GM21528 (cell line): ENCODE data around the gene PHACTR1.

Experiments used
- ATAC-seq: cut with Tn5 transposase; IDR thresholded peaks from one replicate; pipeline ENCODE4 v1.9.1; 2021; ENCODE audit warnings: mild to moderate bottlenecking, moderate library complexity; ENCODE audit not compliant: unreplicated experiment, low FRiP score

Gene PHACTR1

GRCh38 chr6:13089296-13089994 is 372.9 kb downstream of the PHACTR1 start:
- ATAC-seq, result no peak

DNA sequence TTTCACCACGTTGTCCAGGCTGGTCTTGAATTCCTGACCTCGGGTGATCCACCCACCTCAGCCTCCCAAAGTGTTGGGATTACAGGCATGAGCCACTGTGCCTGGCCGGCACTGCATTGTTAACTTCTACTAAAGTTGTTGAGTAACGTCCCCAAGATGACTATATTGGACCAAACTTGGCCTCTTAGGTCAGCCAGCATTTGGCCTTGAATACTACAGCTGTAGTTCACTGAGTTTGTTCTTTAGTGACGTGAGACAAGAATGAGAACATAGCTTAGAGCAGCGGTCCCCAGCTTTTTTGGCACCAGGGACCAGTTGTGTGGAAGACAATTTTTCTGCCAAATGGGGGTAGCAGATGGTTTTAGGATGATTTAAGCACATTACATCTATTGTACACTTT is 374.6 kb downstream of the PHACTR1 start:
- no peak for ATAC-seq

- ATAC-seq, result no peak
These were observed 378.3 kb downstream of the PHACTR1 start for GRCh38 chr6:13094781-13095425.

DNA sequence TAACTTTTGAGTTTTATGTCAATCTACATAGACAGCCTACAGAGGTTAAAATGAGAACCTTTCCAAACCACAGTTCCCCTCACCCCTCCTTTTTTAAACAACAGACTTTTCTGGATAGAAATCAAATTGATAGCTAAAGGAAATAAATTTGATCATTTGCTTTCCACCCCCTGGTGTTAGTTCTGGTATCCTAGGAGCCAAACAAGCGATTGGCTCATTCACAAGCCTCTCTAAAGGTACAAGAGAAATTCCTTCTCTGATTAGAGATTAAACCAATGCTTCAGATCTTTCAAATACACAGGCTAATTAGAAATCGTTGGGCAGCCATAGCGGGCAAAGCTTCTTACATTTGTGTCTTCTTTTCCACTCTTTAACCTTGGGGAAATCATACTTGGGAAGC is 379.5 kb downstream of the PHACTR1 start:
- ATAC-seq, result no peak

GRCh38 chr6:13097454-13097853 is 380.9 kb downstream of the PHACTR1 start:
- ATAC-seq, result no peak

- ATAC-seq, result no peak
These were observed 381.4 kb downstream of the PHACTR1 start for GRCh38 chr6:13098006-13098405.

DNA sequence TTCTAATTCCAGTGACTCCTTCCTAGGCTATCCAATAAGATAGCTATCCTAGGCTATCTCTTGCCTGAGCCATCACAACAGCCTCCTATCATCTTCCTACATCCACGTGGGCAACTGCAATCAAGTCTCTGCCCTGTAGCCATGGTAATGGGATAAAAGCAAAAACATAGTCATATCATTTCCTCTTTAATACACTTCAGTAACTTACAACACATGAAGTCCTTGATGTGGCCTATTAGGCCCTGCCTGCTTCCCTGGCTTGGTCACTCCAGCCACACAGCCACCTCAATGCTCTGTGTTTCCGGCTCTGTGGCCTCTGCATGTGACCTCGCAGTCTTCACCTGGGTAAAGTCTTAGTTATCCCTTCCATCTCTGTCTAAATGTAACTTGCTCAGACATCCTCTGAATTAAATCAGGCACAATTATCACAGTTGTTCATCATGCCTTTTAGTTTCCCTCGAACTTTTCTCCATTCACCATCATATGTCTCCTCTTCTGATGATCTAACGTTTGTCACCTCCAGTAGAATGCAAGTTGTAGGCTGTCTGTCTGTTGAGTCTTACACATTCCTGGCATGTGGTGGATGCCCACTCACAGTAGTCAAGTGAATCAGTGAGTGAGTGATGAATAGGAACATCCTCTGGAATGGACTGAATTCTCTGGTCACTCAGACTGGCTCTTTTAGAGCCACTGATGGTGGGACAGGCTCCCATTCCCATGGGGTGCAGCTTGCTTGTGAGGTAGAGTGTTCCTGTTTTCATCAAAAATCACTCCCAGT is 382.4 kb downstream of the PHACTR1 start:
- ATAC-seq, result no peak

- ATAC-seq, result no peak
These were observed 383.2 kb downstream of the PHACTR1 start for GRCh38 chr6:13099771-13100170.

DNA sequence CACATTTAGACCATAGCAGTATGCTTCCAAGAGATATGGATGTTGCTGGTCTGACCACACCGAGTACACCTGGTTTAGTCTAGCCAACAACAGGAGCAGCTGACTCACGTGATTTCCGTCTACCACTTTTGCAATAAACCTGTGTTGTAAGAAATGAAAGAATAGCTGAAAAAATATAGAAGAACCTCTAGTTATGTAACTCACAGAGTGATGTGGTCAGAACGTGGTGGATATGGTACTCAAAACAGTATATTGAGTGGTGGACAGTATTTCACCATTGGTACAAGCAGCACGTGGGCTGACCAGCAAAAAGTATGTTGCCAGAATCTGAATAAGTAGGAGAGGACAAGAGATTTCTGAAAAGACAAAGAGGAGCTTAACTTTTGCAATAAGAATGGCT is 384.8 kb downstream of the PHACTR1 start:
- ATAC-seq, result no peak

GRCh38 chr6:13101985-13102384 is 385.4 kb downstream of the PHACTR1 start:
- ATAC-seq, result no peak

- no peak for ATAC-seq
These were observed 386.6 kb downstream of the PHACTR1 start for GRCh38 chr6:13103169-13103568.

DNA sequence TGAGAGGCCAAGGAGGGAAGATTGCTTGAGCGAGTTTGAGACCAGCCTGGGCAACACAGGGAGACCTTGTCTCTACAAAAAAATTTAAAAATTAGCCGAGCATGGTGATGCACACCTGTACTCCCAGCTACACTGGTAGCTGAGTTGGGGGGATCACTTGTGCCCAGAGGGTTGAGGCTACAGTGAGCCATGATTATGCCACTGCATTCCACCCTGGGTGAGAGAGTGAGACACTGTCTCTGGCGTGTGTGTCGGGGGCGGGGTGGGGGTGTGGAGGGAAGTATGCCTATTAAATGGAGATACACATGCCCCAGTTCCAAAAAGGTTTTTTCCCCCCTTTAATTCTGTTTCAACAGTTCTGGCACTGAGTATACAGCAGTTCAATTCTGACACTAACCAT is 388.6 kb downstream of the PHACTR1 start:
- no peak for ATAC-seq

DNA sequence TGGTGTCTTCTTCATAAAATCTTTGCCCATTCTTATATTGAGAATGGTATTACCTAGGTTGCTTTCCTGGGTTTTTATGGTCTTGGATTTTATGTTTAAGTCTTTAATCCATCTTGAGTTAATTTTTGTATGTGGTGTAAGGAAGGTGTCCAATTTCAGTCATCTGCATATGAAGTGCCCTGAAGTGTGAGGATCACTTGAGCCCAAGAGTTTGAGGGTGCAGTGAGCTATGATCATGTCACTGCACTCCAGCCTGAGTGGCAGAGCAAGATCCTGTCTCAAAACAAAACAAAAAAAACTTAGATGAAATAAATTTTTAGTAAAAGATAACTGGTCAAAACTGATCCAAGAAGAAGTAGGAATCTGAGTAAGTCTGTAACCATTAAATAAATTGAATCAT is 396.4 kb downstream of the PHACTR1 start:
- no peak for ATAC-seq

GRCh38 chr6:13113376-13113775 is 396.8 kb downstream of the PHACTR1 start:
- ATAC-seq, result no peak

DNA sequence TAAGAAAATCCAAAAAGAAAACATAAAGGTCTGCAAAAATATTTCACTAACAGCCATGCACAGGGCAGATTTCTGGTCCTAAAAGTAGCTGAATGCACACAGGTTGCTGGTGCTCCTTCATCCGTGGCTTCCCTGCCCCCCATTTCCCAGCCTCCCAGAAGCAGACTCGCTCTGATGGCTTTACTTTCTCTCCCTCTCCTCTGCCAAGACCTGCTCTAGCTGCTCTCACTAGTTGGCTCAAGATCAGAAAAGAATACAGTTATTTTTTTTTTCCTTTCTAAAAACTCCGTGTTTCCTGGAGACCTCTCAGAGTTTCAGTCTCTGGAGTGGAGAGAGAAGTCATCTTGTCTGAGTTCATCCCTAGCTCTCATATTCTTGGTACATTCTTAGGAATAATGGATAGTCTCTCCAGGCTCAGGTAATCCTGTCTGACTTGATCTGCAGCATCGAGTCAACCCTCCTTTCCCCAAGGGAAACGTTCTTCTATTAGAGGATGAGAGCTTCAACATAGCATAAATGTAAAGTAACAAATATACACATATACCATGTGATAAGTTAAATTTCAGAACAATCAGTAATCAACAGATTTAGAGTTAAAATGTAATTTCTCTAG is 397.5 kb downstream of the PHACTR1 start:
- no peak for ATAC-seq

DNA sequence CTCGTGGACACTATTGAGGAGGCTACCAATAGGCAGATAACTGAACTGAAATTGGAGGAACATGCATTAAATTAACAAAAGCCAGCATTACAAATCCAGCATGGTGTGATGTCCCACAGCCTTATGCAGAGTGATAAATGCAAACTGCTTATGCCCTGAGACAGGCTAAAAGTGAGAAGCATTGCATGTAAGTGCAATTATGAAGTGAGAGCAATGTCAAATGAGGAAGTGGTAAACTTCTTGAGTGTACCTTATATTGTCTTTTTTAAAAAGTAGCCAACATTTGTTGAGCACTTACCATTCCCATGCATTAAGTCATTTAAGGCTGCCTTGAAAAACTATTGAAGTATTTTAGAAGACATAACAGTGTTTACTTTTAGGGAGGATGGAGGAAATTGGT is 399.6 kb downstream of the PHACTR1 start:
- ATAC-seq, result no peak

- ATAC-seq, result no peak
These were observed 401.0 kb downstream of the PHACTR1 start for GRCh38 chr6:13117570-13117969.

DNA sequence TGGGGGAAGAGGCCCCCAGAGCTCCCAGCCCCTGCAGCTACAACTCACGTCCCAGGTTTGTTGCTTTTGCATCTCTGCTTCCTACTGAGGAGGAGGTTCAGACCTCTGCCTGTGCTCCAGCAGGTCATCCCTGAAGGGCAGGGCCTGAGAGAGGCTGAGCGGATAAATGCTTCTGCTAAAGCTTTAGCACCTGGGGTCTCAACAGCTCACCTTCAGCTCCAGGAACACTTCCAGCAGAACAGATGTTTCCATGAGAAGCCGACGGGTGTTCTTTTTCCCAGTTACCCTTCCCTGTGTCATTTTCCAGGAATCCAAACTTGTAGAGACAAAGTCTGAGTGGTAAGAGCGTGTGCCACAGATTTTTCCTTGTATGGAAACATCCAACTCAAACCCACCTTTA is 403.0 kb downstream of the PHACTR1 start:
- no peak for ATAC-seq

DNA sequence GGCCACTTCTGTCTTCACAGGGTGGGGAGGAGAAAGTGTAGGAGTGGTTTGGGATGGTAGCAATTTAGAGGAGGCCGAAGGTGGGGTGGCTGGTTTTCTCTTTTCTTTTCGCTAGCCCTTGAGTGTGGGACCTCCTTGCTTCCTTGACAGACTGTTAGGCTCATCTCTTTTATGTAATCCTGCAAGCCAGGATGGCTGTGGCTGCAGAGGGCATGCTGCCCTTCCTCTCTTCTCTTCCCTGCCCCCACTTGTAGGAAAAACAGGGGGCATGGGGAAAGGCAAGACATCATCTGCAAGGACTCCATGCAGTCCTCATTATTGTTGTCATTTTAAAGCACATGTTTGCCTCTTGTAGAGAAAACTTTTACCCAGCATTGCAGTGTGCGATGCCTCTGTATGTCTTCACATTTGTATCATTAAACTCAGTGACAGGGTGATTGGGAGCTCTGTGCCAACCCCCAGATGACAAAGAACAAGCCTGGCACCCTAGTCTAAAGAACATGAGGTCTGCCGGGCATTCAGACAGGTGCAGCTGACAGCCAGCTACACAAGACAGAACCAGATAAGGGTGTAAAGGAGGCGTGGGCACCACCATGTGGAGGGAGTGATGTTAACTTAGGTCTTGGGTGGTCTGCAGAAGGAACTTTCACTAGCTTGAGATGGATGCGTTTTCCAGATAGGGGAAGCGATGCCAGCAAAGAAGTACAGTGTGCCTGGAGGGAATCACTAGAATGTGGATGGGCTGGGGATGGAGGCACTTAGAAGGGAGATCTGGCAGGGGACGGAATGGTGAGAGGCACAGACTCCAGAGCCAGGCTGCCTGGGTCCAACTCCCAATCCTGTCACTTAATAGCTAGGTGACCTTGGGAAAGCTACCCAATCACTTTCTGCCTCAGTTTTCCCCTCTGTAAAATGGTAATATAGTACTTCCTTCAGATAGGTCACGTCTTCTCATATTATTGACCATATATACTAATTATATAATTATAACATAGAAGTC is 404.2 kb downstream of the PHACTR1 start:
- no peak for ATAC-seq

GRCh38 chr6:13124131-13124530 is 407.6 kb downstream of the PHACTR1 start:
- ATAC-seq, result no peak
